ENCODE results near the gene ERCC5.

GRCh38 chr13:102868366-102868936 lies 22.6 kb downstream of the ERCC5 start:
- TF ChIP-seq GATA3 (IDR thresholded peaks at IDR 0.05; ENCODE audit: low read depth, low read length) (no peak), GATA2 (IDR thresholded peaks at IDR 0.05; ENCODE audit: low read depth, low read length) (no peak)

Measured in SH-SY5Y (cell line).